ENCODE data around the gene CABLES1.
"Not testable (repeated sequence)": the region's sequence is repeated elsewhere in the genome, so short reads cannot be mapped to it uniquely, and the experiment has no call there.

DNA sequence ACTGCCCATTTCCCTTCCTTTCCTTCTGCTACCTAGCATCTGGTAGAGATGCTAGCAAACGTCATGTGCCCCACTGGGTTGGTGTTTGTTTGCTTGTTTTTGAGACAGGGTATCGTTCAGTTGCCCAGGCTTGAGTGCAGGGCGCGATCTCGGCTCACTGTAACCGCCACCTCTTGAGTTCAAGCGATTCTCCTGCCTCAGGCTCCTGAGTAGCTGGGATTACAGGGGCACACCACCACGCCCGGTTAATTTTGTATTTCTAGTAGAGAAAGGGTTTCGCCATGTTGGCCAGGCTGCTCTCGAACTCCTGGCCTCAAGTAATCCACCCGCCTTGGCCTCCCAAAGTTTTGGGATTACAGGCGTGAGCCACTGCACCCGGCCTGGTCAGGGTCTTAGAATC, 23.6 kb downstream of the CABLES1 start:
- not testable (repeated sequence) for TF ChIP-seq POLR2AphosphoS5 (IDR thresholded peaks at IDR 0.05; ENCODE audit: borderline replicate concordance, low read depth, low read length); EZH2 (IDR thresholded peaks at IDR 0.05); FOXP2 (optimal IDR thresholded peaks at IDR 0.05; ENCODE audit: control extremely low read depth, extremely low read length, insufficient read depth)

Measured in SK-N-MC (cell line).